Measurements from ENCODE around the gene CSNK2A1. TPM values are rescaled to one million over a fixed set of nuclear protein-coding genes. Genes with fewer than 3 reads are reported as not detected.

CSNK2A1 gene
- total and polyA plus RNA-seq, 2 of the 8 experiments (the other 6 are each of a cell fraction or from before 2014, with no cell fraction given) = 117 to 260 TPM

DNA sequence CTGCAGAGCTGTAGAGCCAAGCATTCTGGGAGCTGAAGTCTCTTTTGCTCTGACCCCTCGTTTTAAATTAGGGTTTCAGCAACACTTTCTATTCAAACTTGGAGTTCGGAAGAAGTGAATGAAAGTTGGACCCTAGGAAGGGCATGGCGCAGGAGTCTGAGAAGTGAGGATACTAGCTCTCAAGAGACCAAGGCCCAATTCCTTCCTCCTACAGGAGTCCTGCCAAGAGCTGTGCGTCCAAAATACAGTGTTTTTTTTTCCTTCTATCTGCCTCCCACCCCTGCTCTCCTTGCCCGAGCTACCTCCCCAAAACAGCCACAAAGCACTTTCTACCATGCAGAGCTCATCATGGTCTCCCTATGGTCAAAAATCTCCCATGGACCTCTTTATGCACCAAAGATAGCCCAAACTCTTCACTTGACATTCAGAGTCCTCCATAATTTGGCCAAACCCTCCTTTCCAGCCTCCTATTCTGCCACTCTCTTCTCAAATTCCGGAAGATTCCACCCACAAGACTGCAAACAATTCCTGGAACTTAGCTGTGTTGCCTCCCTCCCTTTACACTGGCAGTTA lies 649 bp upstream of the CSNK2A1 start:
- H3K23ac ChIP-seq (ENCODE audit: insufficient read length) = no peak overlapping the region
- peak overlapping the region; percentile 99 for H2AFZ ChIP-seq (ENCODE audit: low read length)
- H3K27ac ChIP-seq (ENCODE audit: low read depth, low read length) = peak overlapping the region; percentile 98; the same call in 1 of the 2 replicates
- no peak for DNase-seq (ENCODE audit: low read depth in 1 of 2, low spot score in 2 of 2)
- no peak overlapping the region for H3K14ac ChIP-seq (ENCODE audit: insufficient read length)
- H3K18ac ChIP-seq (ENCODE audit: extremely low read depth, low read length) = no peak overlapping the region; the same call in 1 of the 2 replicates
- no peak overlapping the region for H2AK5ac ChIP-seq (ENCODE audit: low read depth, low read length)
- 0 out of 2 replicates have a peak, but pooled peaks cover 2% of the 10 kb centered on the region for H3K79me1 ChIP-seq (ENCODE audit: low read depth, low read length)
- H4K91ac ChIP-seq (replicated peaks; ENCODE audit: insufficient read length, low read length) = no peak overlapping the region
- no peak overlapping the region for H3K56ac ChIP-seq (replicated peaks; ENCODE audit: insufficient read length, low read depth, low read length)
- H4K20me1 ChIP-seq (replicated peaks in 1 of 2; ENCODE audit: control insufficient read depth in 1 of 2, insufficient read depth in 2 of 2, low read length in 2 of 2) = peaks cover 17 to 25% of the 10 kb centered on the region in 2 experiments
- POLR2A ChIA-PET (ENCODE audit: partially characterized antibody) = interaction anchor here (0.6 to 3.4 kb wide), 31 partner anchors 8 to 239 kb away, joined by 3 to 24 read pairs (median 4); partner anchors contain the start of genes NRSN2, TBC1D20 and TCF15
- H2BK12ac ChIP-seq (ENCODE audit: low read depth, low read length) = no peak overlapping the region; the same call in 1 of the 2 replicates
- peaks cover under 1 to 8% (median 2%) of the 10 kb centered on the region in 4 experiments; a peak in 6 of 7 replicates for H3K4me1 ChIP-seq (replicated peaks in 1 of 4; ENCODE audit: control insufficient read depth in 3 of 4, insufficient read depth in 4 of 4, low read length in 3 of 4)
- H2BK20ac ChIP-seq (ENCODE audit: low read length) = no peak overlapping the region
- H2BK15ac ChIP-seq (ENCODE audit: low read length) = peak overlapping the region; percentile 62; the same call in 1 of the 2 replicates
- WGBS, 2 experiments (ENCODE audit: extremely low coverage in 1 of 2, insufficient coverage in 1 of 2, insufficient read length in 1 of 2, insufficient replicate concordance in 2 of 2, low coverage in 1 of 2, low lambda C conversion rate in 2 of 2, missing lambda C conversion rate in 1 of 2) = 61% methylated on average over 6 of the region's 6 CpGs; no CpG with 5 or more reads in 1 of the 2 experiments
- no peak overlapping the region for H3K4ac ChIP-seq (replicated peaks; ENCODE audit: insufficient read length, low read depth, low read length)
- no peak overlapping the region for H4K8ac ChIP-seq (ENCODE audit: extremely low read depth, insufficient read depth, low read length)
- CTCF ChIA-PET (ENCODE audit: partially characterized antibody) = interaction anchor here (0.7 to 2.4 kb wide), 9 partner anchors 11 to 217 kb away, joined by 3 to 8 read pairs (median 3); no protein-coding TSS in a partner anchor
- no peak overlapping the region for H2BK120ac ChIP-seq (replicated peaks; ENCODE audit: low read depth, low read length)
- H3K4me3 ChIP-seq (ENCODE audit: extremely low read depth in 1 of 4, insufficient read depth in 2 of 4, low read depth in 3 of 4, low read length in 4 of 4) = peak overlapping the region; percentile 89 to 95 (median 94); a peak in 6 of 8 replicates
- H3K9ac ChIP-seq (replicated peaks in 1 of 4; ENCODE audit: extremely low read depth in 1 of 4, low read depth in 3 of 4, low read length in 3 of 4) = no peak overlapping the region; a peak in 2 of 7 replicates
- peaks cover 4% of the 10 kb centered on the region for H3K23me2 ChIP-seq (ENCODE audit: low read depth, low read length)
- peaks cover 0 to 7% (median 2%) of the 10 kb centered on the region in 4 experiments; a peak in 2 of 8 replicates for H3K36me3 ChIP-seq (ENCODE audit: control insufficient read depth in 2 of 4, insufficient read depth in 4 of 4, low read length in 3 of 4)
- FAIRE-seq = no peak
- peak overlapping the region; percentile 99; the same call in 1 of the 2 replicates for H2BK5ac ChIP-seq (ENCODE audit: low read depth, low read length)
- peaks cover 0 to 4% of the 10 kb centered on the region in 2 experiments; a peak in 2 of 4 replicates for H3K9me3 ChIP-seq (ENCODE audit: insufficient read depth in 2 of 2, low read depth in 1 of 2, low read length in 1 of 2)
- H3K27me3 ChIP-seq (replicated peaks in 1 of 4; ENCODE audit: control insufficient read depth in 3 of 4, extremely low read depth in 1 of 4, insufficient read depth in 3 of 4, low read length in 3 of 4) = peaks cover 3 to 16% (median 11%) of the 10 kb centered on the region in 4 experiments; a peak in 5 of 7 replicates
- H4K5ac ChIP-seq (ENCODE audit: insufficient read length, low read depth, low read length) = peak overlapping the region; percentile 20
- peak overlapping the region; percentile 62 to 77 for H3K4me2 ChIP-seq (ENCODE audit: insufficient read depth in 1 of 2, low read depth in 2 of 2, low read length in 2 of 2)
- H3K79me2 ChIP-seq (ENCODE audit: control insufficient read depth in 1 of 2, insufficient read depth in 2 of 2, low read length in 2 of 2) = peaks cover 34 to 42% of the 10 kb centered on the region in 2 experiments

Data from H1 (cell line).